ENCODE data around the gene CASQ1. TPM values are rescaled to one million over a fixed set of nuclear protein-coding genes. Genes with fewer than 3 reads are reported as not detected.

CASQ1 gene
- total and polyA plus RNA-seq, 9 of the 15 experiments (the other 6 are each of a cell fraction or from before 2014, with no cell fraction given) = not detected

- in situ Hi-C loops (cut with MboI) (no loop called here), intact Hi-C loops (cut with micrococcal nuclease) (no loop called here)
- no peaks in the 10 kb centered on the region for H4K20me1 ChIP-seq (replicated peaks; ENCODE audit: control insufficient read depth, insufficient read depth, low read length)
- no peak overlapping the region for H3K4me2 ChIP-seq (ENCODE audit: insufficient read depth, low read length)
- BruUV-seq (replicated peaks) = no TSS peak
- H3K36me3 ChIP-seq (ENCODE audit: control insufficient read depth, insufficient read depth, low read length) = peaks cover 98% of the 10 kb centered on the region
- no peaks in the 10 kb centered on the region for H3K79me2 ChIP-seq (ENCODE audit: control insufficient read depth, insufficient read depth, low read length)
- no peaks in the 10 kb centered on the region for H3K4me1 ChIP-seq (replicated peaks in 1 of 2; ENCODE audit: control insufficient read depth in 2 of 2, insufficient read depth in 2 of 2, low read length in 2 of 2)
- 80% methylated on average over 4 of the region's 4 CpGs for WGBS (ENCODE audit: insufficient coverage, low coverage, missing lambda C conversion rate)
- no peak overlapping the region for H3K9ac ChIP-seq (ENCODE audit: insufficient read depth in 1 of 2, low read depth in 2 of 2, low read length in 2 of 2)
- POLR2A ChIA-PET = interaction anchor here (0.6 to 4.0 kb wide), 14 partner anchors 10 to 197 kb away, joined by 3 to 41 read pairs (median 4); no protein-coding TSS in a partner anchor
- DNase-seq (ENCODE audit: extremely low read depth in 1 of 4, low spot score in 3 of 4) (peak in 1 of 4 experiments; percentile 28), ATAC-seq (0 out of 3 replicates have a peak, but pooled peaks have one; percentile 34), FAIRE-seq (peak; percentile 29)
- H3K27ac ChIP-seq (ENCODE audit: extremely low read depth, low read depth, low read length) = no peak overlapping the region
- CTCF ChIA-PET (ENCODE audit: low intra/inter-chr PET ratio) = interaction anchor here (1.5 to 2.1 kb wide), 2 partner anchors 26 to 134 kb away, joined by 8 to 13 read pairs; no protein-coding TSS in a partner anchor
- no peaks in the 10 kb centered on the region for H3K9me1 ChIP-seq (ENCODE audit: control insufficient read depth, insufficient read depth, low read length)
- no peak overlapping the region for H3K4me3 ChIP-seq
- H2AFZ ChIP-seq (ENCODE audit: low read depth, low read length) = no peak overlapping the region
- H3K27me3 ChIP-seq (ENCODE audit: control insufficient read depth in 2 of 2, insufficient read depth in 2 of 2, low read length in 2 of 2) = no peaks in the 10 kb centered on the region
- no peaks in the 10 kb centered on the region for H3K9me3 ChIP-seq (replicated peaks; ENCODE audit: control insufficient read depth, insufficient read depth, low read depth, low read length)
- TF ChIP-seq ARHGAP35 (IDR thresholded peaks at IDR 0.05; ENCODE audit: partially characterized antibody) (no peak), RBM15 (IDR thresholded peaks at IDR 0.05; ENCODE audit: insufficient read depth, low read length) (no peak), NBN (IDR thresholded peaks at IDR 0.05; ENCODE audit: low read depth) (no peak), RCOR1 (IDR thresholded peaks at IDR 0.05; ENCODE audit: borderline replicate concordance in 1 of 2, low read depth in 2 of 2, low read length in 2 of 2) (no peak), SRSF3 (IDR thresholded peaks at IDR 0.05; ENCODE audit: insufficient read depth, low read length) (no peak), RAD21 (CRISPR knock-in tag; conservative IDR thresholded peaks at IDR 0.05 in 1 of 2, IDR thresholded peaks at IDR 0.05 in 1 of 2) (peak; percentile 30 to 52; a peak in 3 of 4 replicates), ZNF75A (CRISPR knock-in tag; IDR thresholded peaks at IDR 0.05) (no peak)
- TF ChIP-seq, protein P1, sequence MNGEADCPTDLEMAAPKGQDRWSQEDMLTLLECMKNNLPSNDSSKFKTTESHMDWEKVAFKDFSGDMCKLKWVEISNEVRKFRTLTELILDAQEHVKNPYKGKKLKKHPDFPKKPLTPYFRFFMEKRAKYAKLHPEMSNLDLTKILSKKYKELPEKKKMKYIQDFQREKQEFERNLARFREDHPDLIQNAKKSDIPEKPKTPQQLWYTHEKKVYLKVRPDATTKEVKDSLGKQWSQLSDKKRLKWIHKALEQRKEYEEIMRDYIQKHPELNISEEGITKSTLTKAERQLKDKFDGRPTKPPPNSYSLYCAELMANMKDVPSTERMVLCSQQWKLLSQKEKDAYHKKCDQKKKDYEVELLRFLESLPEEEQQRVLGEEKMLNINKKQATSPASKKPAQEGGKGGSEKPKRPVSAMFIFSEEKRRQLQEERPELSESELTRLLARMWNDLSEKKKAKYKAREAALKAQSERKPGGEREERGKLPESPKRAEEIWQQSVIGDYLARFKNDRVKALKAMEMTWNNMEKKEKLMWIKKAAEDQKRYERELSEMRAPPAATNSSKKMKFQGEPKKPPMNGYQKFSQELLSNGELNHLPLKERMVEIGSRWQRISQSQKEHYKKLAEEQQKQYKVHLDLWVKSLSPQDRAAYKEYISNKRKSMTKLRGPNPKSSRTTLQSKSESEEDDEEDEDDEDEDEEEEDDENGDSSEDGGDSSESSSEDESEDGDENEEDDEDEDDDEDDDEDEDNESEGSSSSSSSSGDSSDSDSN (IDR thresholded peaks at IDR 0.05; ENCODE audit: borderline replicate concordance in 1 of 2, low read depth in 2 of 2, low read length in 2 of 2) = no peak
- TF ChIP-seq, protein P2, sequence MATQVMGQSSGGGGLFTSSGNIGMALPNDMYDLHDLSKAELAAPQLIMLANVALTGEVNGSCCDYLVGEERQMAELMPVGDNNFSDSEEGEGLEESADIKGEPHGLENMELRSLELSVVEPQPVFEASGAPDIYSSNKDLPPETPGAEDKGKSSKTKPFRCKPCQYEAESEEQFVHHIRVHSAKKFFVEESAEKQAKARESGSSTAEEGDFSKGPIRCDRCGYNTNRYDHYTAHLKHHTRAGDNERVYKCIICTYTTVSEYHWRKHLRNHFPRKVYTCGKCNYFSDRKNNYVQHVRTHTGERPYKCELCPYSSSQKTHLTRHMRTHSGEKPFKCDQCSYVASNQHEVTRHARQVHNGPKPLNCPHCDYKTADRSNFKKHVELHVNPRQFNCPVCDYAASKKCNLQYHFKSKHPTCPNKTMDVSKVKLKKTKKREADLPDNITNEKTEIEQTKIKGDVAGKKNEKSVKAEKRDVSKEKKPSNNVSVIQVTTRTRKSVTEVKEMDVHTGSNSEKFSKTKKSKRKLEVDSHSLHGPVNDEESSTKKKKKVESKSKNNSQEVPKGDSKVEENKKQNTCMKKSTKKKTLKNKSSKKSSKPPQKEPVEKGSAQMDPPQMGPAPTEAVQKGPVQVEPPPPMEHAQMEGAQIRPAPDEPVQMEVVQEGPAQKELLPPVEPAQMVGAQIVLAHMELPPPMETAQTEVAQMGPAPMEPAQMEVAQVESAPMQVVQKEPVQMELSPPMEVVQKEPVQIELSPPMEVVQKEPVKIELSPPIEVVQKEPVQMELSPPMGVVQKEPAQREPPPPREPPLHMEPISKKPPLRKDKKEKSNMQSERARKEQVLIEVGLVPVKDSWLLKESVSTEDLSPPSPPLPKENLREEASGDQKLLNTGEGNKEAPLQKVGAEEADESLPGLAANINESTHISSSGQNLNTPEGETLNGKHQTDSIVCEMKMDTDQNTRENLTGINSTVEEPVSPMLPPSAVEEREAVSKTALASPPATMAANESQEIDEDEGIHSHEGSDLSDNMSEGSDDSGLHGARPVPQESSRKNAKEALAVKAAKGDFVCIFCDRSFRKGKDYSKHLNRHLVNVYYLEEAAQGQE (IDR thresholded peaks at IDR 0.05; ENCODE audit: borderline replicate concordance) = peak; percentile 35; the same call in 1 of the 2 replicates
- TF ChIP-seq, protein P2 (CRISPR knock-in tag; IDR thresholded peaks at IDR 0.05; ENCODE audit: low read depth) = no peak
Observed at GRCh38 chr1:160219062-160219929, 28.9 kb downstream of the CASQ1 start.

Measured in K562 (cell line).